HuH-7 (cell line): ENCODE data around the gene SLC4A8.
A peak's percentile ranks its signal among the peaks of the same experiment; 100 is the strongest.
"Not testable (repeated sequence)": the region's sequence is repeated elsewhere in the genome, so short reads cannot be mapped to it uniquely, and the experiment has no call there.

ENCODE experiments used
- DNase-seq: peaks from one replicate; pipeline ENCODE4 v3.0.0; 2011; ENCODE audit warnings: low spot score

The SLC4A8 gene

GRCh38 chr12:51429700-51430099, 5.1 kb downstream of the SLC4A8 start:
- peak; percentile 10 for DNase-seq

- peak; percentile 71 for DNase-seq
These were observed 5.7 kb downstream of the SLC4A8 start for GRCh38 chr12:51430196-51430895.

GRCh38 chr12:51432921-51433320, 8.3 kb downstream of the SLC4A8 start:
- no peak for DNase-seq

GRCh38 chr12:51434305-51434704, 9.7 kb downstream of the SLC4A8 start:
- no peak for DNase-seq

GRCh38 chr12:51437431-51437830, 12.8 kb downstream of the SLC4A8 start:
- DNase-seq = no peak

- no peak for DNase-seq
These were observed 14.7 kb downstream of the SLC4A8 start for GRCh38 chr12:51439330-51439729.

- DNase-seq = no peak
These were observed 17.0 kb downstream of the SLC4A8 start for GRCh38 chr12:51441583-51441982.

- DNase-seq = no peak
These were observed 17.7 kb downstream of the SLC4A8 start for GRCh38 chr12:51442324-51442723.

- no peak for DNase-seq
These were observed 18.9 kb downstream of the SLC4A8 start for GRCh38 chr12:51443573-51443972.

DNA sequence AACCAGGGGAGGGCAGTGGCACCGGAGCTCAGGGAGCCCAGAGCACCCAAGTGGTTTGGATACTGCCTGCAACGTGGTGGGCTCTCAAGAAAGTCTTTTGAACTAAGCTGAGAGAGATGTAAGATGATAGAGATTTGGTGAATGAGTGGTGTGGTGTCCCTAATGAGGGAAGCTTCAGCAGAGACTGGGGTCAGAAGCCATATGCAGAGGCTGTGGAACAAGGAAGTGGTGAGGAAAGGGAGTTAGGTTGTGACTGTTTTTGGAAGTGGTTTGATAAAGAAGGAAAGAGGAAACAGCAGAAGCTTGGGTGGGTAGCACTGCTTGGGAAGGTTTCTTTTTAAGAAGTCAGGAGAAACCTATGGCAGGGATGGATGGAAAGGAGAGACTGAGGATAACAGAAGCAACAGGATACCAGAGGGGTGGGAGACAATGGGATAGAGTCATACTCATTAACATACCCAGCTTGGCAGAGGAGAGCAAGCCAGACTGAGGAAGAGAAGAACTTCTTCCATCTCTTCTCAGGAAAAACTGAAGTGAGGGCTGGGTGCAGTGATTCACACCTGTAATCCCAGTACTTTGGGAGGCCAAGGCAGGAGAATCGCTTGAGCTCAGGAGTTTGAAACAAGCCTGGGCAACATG, 24.1 kb downstream of the SLC4A8 start:
- DNase-seq = no peak

GRCh38 chr12:51449580-51450246, 25.1 kb downstream of the SLC4A8 start:
- no peak for DNase-seq

GRCh38 chr12:51450333-51450732, 25.7 kb downstream of the SLC4A8 start:
- no peak for DNase-seq

GRCh38 chr12:51450806-51451205, 26.2 kb downstream of the SLC4A8 start:
- no peak for DNase-seq

DNA sequence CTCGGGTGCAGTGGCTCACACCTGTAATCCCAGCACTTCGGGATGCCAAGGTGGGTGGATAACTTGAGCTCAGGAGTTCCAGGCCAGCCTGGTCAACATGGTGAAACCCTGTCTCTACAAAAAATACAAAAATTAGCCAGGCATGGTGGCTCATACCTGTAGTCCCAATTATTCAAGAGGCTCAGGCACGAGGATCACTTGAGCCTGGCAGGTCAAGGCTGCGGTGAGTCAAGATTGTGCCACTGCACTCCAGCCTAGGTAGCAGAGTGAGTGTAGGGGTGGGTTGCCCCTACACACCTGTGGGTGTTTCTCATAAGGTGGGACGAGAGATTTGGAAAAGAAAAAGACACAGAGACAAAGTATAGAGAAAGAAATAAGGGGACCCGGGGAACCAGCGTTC, 29.4 kb downstream of the SLC4A8 start:
- DNase-seq = not testable (repeated sequence)

DNA sequence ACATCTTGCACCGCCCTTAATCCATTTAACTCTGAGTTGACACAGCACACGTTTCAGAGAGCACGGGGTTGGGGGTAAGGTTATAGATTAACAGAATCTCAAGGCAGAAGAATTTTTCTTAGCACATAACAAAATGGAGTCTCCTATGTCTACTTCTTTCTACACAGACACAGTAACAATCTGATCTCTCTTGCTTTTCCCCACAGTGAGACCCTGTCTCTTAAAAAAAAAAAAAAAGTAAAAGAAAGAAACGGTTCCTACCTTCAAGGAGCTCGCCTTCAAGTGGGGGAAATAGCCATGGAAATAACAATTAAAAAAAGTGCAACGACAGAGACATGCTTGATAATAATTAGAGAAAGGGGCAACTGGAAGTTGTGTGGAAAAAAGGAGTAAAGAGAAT, 30.4 kb downstream of the SLC4A8 start:
- not testable (repeated sequence) for DNase-seq

GRCh38 chr12:51458635-51459034, 34.0 kb downstream of the SLC4A8 start:
- DNase-seq = no peak

DNA sequence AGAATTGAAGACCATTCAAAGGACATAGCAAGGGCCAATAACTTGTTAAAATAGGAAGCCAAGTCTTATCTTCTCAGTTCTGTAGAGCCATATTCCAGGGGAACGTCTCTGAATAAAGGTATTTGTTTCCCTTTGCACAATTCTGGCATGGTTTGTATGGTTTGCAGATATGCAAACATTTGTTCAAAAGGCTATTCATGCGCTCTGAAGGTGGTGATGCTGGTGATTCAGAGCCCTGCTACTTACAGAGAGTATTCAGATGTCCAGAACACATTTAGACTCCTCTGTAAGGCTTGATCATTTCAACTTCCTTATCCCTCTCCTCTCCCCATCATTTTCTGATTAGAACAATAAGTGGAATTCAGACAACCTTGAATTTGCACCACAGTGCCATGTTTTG, 35.9 kb downstream of the SLC4A8 start:
- DNase-seq = peak; percentile 39

- DNase-seq = no peak
These were observed 40.9 kb downstream of the SLC4A8 start for GRCh38 chr12:51465491-51465890.

DNA sequence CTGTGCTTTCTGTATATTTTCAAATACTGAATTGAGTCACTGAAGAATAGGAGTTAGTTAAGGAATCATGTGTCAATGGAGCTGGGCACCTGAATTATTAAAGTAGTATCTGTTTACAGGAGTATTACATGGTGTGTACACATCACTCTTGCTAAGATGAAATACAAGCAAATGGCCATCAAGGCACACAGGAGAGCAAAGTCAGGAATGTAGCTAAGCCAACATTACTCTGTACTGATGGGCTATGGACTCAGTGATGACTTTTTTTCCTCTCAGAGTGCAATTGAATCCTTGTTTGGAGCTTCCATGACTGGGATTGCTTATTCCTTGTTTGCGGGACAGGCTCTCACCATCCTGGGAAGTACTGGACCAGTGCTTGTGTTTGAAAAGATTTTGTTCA, 45.5 kb downstream of the SLC4A8 start:
- DNase-seq = no peak

- DNase-seq = no peak
These were observed 46.7 kb downstream of the SLC4A8 start for GRCh38 chr12:51471111-51471864.

GRCh38 chr12:51472984-51473383, 48.4 kb downstream of the SLC4A8 start:
- no peak for DNase-seq

GRCh38 chr12:51473947-51474346, 49.3 kb downstream of the SLC4A8 start:
- DNase-seq = no peak

DNA sequence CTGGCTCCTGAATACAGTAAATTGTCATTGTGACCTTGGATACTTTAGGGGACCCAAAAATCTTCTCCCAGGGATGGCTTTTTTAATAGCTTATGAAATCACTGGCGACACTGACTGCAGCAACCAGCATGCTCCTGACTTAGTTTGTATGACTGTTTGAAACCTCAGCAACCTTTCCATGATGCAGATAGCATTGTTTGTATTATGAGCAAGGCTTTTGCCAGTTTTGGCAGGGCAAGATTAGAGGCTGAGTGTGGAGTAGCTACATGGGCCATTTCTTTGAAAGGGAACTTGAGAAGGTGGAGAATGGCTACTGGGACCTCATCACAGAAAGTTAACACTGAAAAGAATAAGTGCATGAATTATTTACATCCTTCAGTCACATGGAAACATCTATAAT, 50.9 kb downstream of the SLC4A8 start:
- no peak for DNase-seq
